ENCODE measurements around the gene EHD3.

DNA sequence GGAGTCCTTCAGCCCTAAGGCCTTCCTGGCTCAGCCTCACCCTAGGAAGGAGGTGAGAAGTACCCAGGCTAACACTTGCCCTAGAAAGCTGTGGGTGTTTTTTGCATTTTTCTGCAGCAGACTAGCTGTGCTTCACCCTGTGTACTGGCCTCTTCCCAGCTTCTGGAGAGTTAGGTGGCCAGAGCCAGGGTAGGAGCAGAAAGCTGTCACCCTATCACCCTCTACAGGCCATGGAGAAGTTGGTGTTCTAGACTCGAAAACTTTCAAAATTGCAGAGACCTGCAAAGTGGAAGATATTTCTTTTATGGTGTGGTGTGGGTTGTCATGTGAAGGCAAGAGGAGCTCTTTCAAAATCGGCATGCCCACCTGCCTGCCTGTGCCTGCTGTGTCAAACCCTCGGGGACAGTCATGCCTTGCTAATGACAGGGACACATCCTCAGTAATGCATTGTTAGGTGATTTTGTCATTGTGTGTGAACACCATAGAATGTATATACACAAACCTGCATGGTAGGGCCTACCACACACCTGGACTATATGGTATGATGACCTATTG is 29.8 kb downstream of the EHD3 start:
- TF ChIP-seq CTCF (IDR thresholded peaks at IDR 0.05) (peak in 1 of 5 experiments; percentile 8), POLR2A (IDR thresholded peaks at IDR 0.05) (no peak), EP300 (IDR thresholded peaks at IDR 0.05) (no peak)
